HCT116 (cell line): ENCODE measurements around the gene HMGXB4. TPM values are rescaled to one million over a fixed set of nuclear protein-coding genes. Genes with fewer than 3 reads are reported as not detected.

Experiments used
- ATAC-seq: fragments of 200-7000 bp; cut with Tn5 transposase; 2 replicates; pipeline ENCODE4 v1.9.1; 2020; ENCODE audit warnings: mild to moderate bottlenecking, moderate library complexity
- BruUV-seq: library from RNA; stranded (reverse); fragments of 400-500 nt; replicated peaks from 2 replicates; lab custom pipeline; 2021; lab: Mats Ljungman, UMichigan
- CTCF ChIA-PET: fragments of 300-600 bp; sonication (Branson Sonifier 250); formaldehyde crosslinking; loops from one replicate; lab custom pipeline; 2021; ENCODE audit warnings: antibody characterized with exemption; lab: Charles Lee
- POLR2A ChIA-PET: fragments of 300-600, 350-600 bp; sonication (Branson Sonifier 250); formaldehyde crosslinking; loops from one replicate; lab custom pipeline; 2021; ENCODE audit warnings: antibody characterized with exemption; lab: Charles Lee
- RAD21 ChIA-PET, 2 experiments: fragments of 300-600 bp; sonication (Branson Sonifier 250); formaldehyde crosslinking; loops; one replicate each; lab custom pipeline; 2023; ENCODE audit warnings: low total read pairs in 2 of 2; ENCODE audit not compliant: uncharacterized antibody in 2 of 2, unreplicated experiment in 2 of 2, low non-redundant PET in 1 of 2; lab: Charles Lee
- DNase-seq: peaks from one replicate; pipeline ENCODE4 v3.0.0-alpha.2; 2010; ENCODE audit warnings: low read depth, low spot score
- H2AFZ ChIP-seq: fragments of 200-600 bp; shearing (Covaris generic), sonication (generic); 2 replicates; pipeline ENCODE4 v1.6.1; 2017; ENCODE audit warnings: low read depth, mixed run types, mixed read lengths, antibody characterized with exemption, low read length; ENCODE audit not compliant: poor library complexity, severe bottlenecking
- H3K27ac ChIP-seq: 2 replicates; pipeline ENCODE4 v1.5.1; 2012; ENCODE audit warnings: low read depth, low read length
- H3K27me3 ChIP-seq: fragments of 200-600 bp; sonication (generic); 2 replicates; pipeline ENCODE4 v1.6.1; 2016; ENCODE audit warnings: mixed run types, low read length, mixed read lengths; ENCODE audit not compliant: insufficient read depth
- H3K36me3 ChIP-seq, 2 experiments: fragments of 200-500 bp in 1 of 2; fragments of 200-600 bp in 1 of 2; sonication (Bioruptor generic) in 1 of 2; sonication (generic) in 1 of 2; 2 replicates each; pipeline versions ENCODE4 v1.5.1 to v1.6.1; 2014 to 2016; ENCODE audit warnings: low read length in 2 of 2, inconsistent platforms in 1 of 2, mixed read lengths in 1 of 2, mixed run types in 1 of 2; ENCODE audit not compliant: insufficient read depth in 2 of 2, control insufficient read depth in 1 of 2
- H3K4me1 ChIP-seq, 2 experiments: fragments of 200-600 bp in 1 of 2; sonication (generic) in 1 of 2; 2 replicates each; pipeline versions ENCODE4 v1.5.1 to v1.6.1; 2012 to 2017; ENCODE audit warnings: low read length in 2 of 2, inconsistent platforms in 1 of 2, mild to moderate bottlenecking in 1 of 2, mixed read lengths in 1 of 2, mixed run types in 1 of 2, moderate library complexity in 1 of 2; ENCODE audit not compliant: insufficient read depth in 2 of 2, control insufficient read depth in 1 of 2
- H3K4me2 ChIP-seq: fragments of 200-600 bp; sonication (generic); 2 replicates; pipeline ENCODE4 v1.6.1; 2017; ENCODE audit warnings: mixed run types, low read length, mixed read lengths
- H3K4me3 ChIP-seq, 2 experiments: fragments of 200-600 bp in 1 of 2; sonication (generic) in 1 of 2; replicated peaks in 1 of 2; 2 replicates each; pipeline ENCODE4 v1.5.1; 2011 to 2016; ENCODE audit warnings: low read length in 2 of 2, control low read depth in 1 of 2, low read depth in 1 of 2, mild to moderate bottlenecking in 1 of 2, mixed read lengths in 1 of 2, mixed run types in 1 of 2
- H3K79me2 ChIP-seq: fragments of 200-600 bp; sonication (generic); 2 replicates; pipeline ENCODE4 v1.6.1; 2017; ENCODE audit warnings: mild to moderate bottlenecking, mixed run types, low read length, moderate library complexity, mixed read lengths; ENCODE audit not compliant: insufficient read depth
- H3K9ac ChIP-seq: fragments of 200-600 bp; sonication (generic); 2 replicates; pipeline ENCODE4 v1.6.1; 2016; ENCODE audit warnings: low read length, mixed read lengths
- H3K9me2 ChIP-seq: fragments of 200-600 bp; sonication (generic), shearing (Covaris generic); 2 replicates; pipeline ENCODE4 v1.6.1; 2017; ENCODE audit warnings: mixed run types, mild to moderate bottlenecking, moderate library complexity; ENCODE audit not compliant: insufficient read depth
- H3K9me3 ChIP-seq, 2 experiments: fragments of 200-500 bp in 1 of 2; fragments of 200-600 bp in 1 of 2; sonication (Bioruptor generic) in 1 of 2; sonication (generic) in 1 of 2; 2 replicates each; pipeline ENCODE4 v1.6.1; 2014 to 2017; ENCODE audit warnings: low read length in 2 of 2, mixed read lengths in 2 of 2, inconsistent platforms in 1 of 2, low read depth in 1 of 2, mild to moderate bottlenecking in 1 of 2, mixed run types in 1 of 2, moderate library complexity in 1 of 2; ENCODE audit not compliant: control insufficient read depth in 1 of 2, insufficient read depth in 1 of 2
- H4K20me1 ChIP-seq: fragments of 200-600 bp; sonication (generic), shearing (Covaris generic); 2 replicates; pipeline ENCODE4 v1.6.1; 2017; ENCODE audit warnings: mixed run types, mild to moderate bottlenecking, moderate library complexity; ENCODE audit not compliant: insufficient read depth
- ATF3 ChIP-seq: IDR thresholded peaks from 2 replicates; pipeline ENCODE4 v1.6.1; 2012
- CEBPB ChIP-seq: IDR thresholded peaks from 2 replicates; pipeline ENCODE4 v1.6.1; 2012; ENCODE audit warnings: low read depth
- CTCF ChIP-seq, 3 experiments: fragments of 200-600 bp in 1 of 3; sonication (generic) in 1 of 3; IDR thresholded peaks in 2 of 3; conservative IDR thresholded peaks in 1 of 3; 2 replicates each; pipeline ENCODE4 v1.5.1; 2012 to 2017; ENCODE audit warnings: low read depth in 2 of 3, low read length in 2 of 3, antibody characterized with exemption in 1 of 3, borderline replicate concordance in 1 of 3, control low read depth in 1 of 3, mild to moderate bottlenecking in 1 of 3, mixed read lengths in 1 of 3, mixed run types in 1 of 3, moderate library complexity in 1 of 3; ENCODE audit not compliant: insufficient read depth in 1 of 3
- ELF1 ChIP-seq: IDR thresholded peaks from 2 replicates; pipeline ENCODE4 v1.6.1; 2012; ENCODE audit warnings: low read depth, borderline replicate concordance
- EZH2 ChIP-seq: fragments of 200-600 bp; sonication (generic); IDR thresholded peaks from 2 replicates; pipeline ENCODE4 v1.6.1; 2017; ENCODE audit warnings: antibody characterized with exemption, mixed run types
- FOSL1 ChIP-seq: IDR thresholded peaks from 2 replicates; pipeline ENCODE4 v1.6.1; 2012; ENCODE audit warnings: low read depth
- JUND ChIP-seq: IDR thresholded peaks from 2 replicates; pipeline ENCODE4 v1.6.1; 2012
- RAD21 ChIP-seq: IDR thresholded peaks from 2 replicates; pipeline ENCODE4 v1.6.1; 2012; ENCODE audit warnings: low read depth, mild to moderate bottlenecking
- SP1 ChIP-seq: IDR thresholded peaks from 2 replicates; pipeline ENCODE4 v1.6.1; 2012; ENCODE audit warnings: low read depth
- ZBTB33 ChIP-seq: IDR thresholded peaks from 2 replicates; pipeline ENCODE4 v1.6.1; 2011; ENCODE audit warnings: mild to moderate bottlenecking, low read length, moderate library complexity; ENCODE audit not compliant: insufficient replicate concordance; ENCODE audit errors: extremely low read depth
- ZNF274 ChIP-seq: fragments of 200-500 bp; sonication (Bioruptor generic); IDR thresholded peaks from 2 replicates; pipeline ENCODE4 v1.6.1; 2014; ENCODE audit warnings: mild to moderate bottlenecking, low read depth, low read length, inconsistent platforms
- intact Hi-C: fragments of 100-400 bp; cut with micrococcal nuclease; formaldehyde crosslinking; loops from 2 replicates; pipeline ENCODE4 v1.10.0; 2022
- total RNA-seq: library from RNA; stranded (reverse); gene quantifications from one replicate; pipeline ENCODE4 v1.2.1, GENCODE V29; 2021; ENCODE audit not compliant: unreplicated experiment

The HMGXB4 gene
- total RNA-seq, 1 experiment from 2014 or later = 36.7 TPM

GRCh38 chr22:35264986-35265385 is 7.7 kb downstream of the HMGXB4 start:
- no peaks in the 10 kb centered on the region for H4K20me1 ChIP-seq
- TF ChIP-seq EZH2 = no peak
- no peak for TF ChIP-seq CEBPB
- TF ChIP-seq ZBTB33 = no peak
- no peak for TF ChIP-seq ELF1
- TF ChIP-seq FOSL1 = no peak
- no peak for TF ChIP-seq CTCF (IDR thresholded peaks at IDR 0.05 in 2 of 3, conservative IDR thresholded peaks at IDR 0.05 in 1 of 3; ENCODE audit: borderline replicate concordance in 1 of 3, insufficient read depth in 1 of 3, low read depth in 2 of 3, low read length in 2 of 3)
- no peak for TF ChIP-seq ZNF274
- TF ChIP-seq ATF3 = no peak
- no peak for TF ChIP-seq JUND
- no peak for TF ChIP-seq RAD21
- no peak for TF ChIP-seq SP1
- no peaks in the 10 kb centered on the region for H3K9me2 ChIP-seq
- no peak overlapping the region for H3K27ac ChIP-seq
- H3K36me3 ChIP-seq = peaks cover 59 to 69% of the 10 kb centered on the region in 2 experiments
- no peak overlapping the region for H3K4me3 ChIP-seq
- POLR2A ChIA-PET = no interaction called here
- H2AFZ ChIP-seq = no peak overlapping the region
- H3K79me2 ChIP-seq = peaks cover 89% of the 10 kb centered on the region
- no peak overlapping the region for H3K9ac ChIP-seq
- no TSS peak for BruUV-seq
- H3K27me3 ChIP-seq = no peaks in the 10 kb centered on the region
- no peaks in the 10 kb centered on the region for H3K9me3 ChIP-seq
- RAD21 ChIA-PET = no interaction called here
- intact Hi-C loops = no loop called here
- CTCF ChIA-PET = no interaction called here
- DNase-seq (no peak), ATAC-seq (no peak)
- no peak overlapping the region for H3K4me2 ChIP-seq
- H3K4me1 ChIP-seq = no peaks in the 10 kb centered on the region
